ENCODE data around the gene ASS1. TPM values are rescaled to one million over a fixed set of nuclear protein-coding genes. Genes with fewer than 3 reads are reported as not detected.

The ASS1 gene
- total and polyA plus RNA-seq, 2 of the 13 experiments (the other 11 are each of a cell fraction or from before 2014, with no cell fraction given) = 77.6 to 122 TPM

DNA sequence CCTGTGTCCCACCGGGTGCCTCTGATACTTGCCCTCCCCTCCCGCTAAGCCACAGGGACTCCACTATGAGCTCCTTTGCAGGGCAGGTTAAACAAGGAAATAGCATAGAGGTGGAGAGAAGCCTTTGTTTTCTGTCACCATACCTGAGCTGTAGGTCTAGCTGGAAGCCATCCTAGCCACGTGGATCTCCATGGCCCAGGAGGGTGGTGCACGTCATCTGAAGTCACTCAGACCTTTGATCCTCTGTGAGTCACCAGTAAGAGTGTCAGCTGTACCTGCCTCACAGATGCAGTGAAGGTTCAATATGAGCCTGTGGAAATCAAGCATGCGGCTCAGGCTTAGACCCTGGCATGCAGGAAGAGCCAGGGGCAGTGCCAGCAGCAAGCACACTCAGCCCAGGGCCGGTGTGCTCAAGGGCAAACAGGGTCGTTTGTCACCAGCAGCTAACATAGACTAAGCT, 55.1 kb downstream of the ASS1 start (continued):
- TF ChIP-seq, protein P1, sequence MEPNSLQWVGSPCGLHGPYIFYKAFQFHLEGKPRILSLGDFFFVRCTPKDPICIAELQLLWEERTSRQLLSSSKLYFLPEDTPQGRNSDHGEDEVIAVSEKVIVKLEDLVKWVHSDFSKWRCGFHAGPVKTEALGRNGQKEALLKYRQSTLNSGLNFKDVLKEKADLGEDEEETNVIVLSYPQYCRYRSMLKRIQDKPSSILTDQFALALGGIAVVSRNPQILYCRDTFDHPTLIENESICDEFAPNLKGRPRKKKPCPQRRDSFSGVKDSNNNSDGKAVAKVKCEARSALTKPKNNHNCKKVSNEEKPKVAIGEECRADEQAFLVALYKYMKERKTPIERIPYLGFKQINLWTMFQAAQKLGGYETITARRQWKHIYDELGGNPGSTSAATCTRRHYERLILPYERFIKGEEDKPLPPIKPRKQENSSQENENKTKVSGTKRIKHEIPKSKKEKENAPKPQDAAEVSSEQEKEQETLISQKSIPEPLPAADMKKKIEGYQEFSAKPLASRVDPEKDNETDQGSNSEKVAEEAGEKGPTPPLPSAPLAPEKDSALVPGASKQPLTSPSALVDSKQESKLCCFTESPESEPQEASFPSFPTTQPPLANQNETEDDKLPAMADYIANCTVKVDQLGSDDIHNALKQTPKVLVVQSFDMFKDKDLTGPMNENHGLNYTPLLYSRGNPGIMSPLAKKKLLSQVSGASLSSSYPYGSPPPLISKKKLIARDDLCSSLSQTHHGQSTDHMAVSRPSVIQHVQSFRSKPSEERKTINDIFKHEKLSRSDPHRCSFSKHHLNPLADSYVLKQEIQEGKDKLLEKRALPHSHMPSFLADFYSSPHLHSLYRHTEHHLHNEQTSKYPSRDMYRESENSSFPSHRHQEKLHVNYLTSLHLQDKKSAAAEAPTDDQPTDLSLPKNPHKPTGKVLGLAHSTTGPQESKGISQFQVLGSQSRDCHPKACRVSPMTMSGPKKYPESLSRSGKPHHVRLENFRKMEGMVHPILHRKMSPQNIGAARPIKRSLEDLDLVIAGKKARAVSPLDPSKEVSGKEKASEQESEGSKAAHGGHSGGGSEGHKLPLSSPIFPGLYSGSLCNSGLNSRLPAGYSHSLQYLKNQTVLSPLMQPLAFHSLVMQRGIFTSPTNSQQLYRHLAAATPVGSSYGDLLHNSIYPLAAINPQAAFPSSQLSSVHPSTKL (CRISPR knock-in tag; IDR thresholded peaks at IDR 0.05) = peak; percentile 89
- TF ChIP-seq, protein P2, sequence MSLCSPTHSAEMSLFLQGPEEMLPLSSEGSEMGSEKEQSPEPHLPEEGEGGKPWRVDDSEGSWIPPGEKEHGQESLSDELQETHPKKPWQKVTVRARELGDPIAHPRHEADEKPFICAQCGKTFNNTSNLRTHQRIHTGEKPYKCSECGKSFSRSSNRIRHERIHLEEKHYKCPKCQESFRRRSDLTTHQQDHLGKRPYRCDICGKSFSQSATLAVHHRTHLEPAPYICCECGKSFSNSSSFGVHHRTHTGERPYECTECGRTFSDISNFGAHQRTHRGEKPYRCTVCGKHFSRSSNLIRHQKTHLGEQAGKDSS (CRISPR knock-in tag; IDR thresholded peaks at IDR 0.05; ENCODE audit: borderline replicate concordance, low read depth) = peak; percentile 80
- TF ChIP-seq FOSL1 (CRISPR knock-in tag; IDR thresholded peaks at IDR 0.05; ENCODE audit: borderline replicate concordance) (peak; percentile 85), HOXA3 (CRISPR knock-in tag; IDR thresholded peaks at IDR 0.05) (peak; percentile 89), ZNF143 (CRISPR knock-in tag; IDR thresholded peaks at IDR 0.05) (no peak), ZNF367 (CRISPR knock-in tag; IDR thresholded peaks at IDR 0.05; ENCODE audit: borderline replicate concordance) (no peak), ZNF674 (CRISPR knock-in tag; IDR thresholded peaks at IDR 0.05; ENCODE audit: low read depth) (no peak), NR3C1 (CRISPR knock-in tag; IDR thresholded peaks at IDR 0.05) (no peak), FOXK2 (IDR thresholded peaks at IDR 0.05) (no peak; the same call in 1 of the 2 replicates), ATRX (CRISPR knock-in tag; IDR thresholded peaks at IDR 0.05; ENCODE audit: borderline replicate concordance) (no peak), ZNF672 (CRISPR knock-in tag; IDR thresholded peaks at IDR 0.05) (no peak), ZNF557 (CRISPR knock-in tag; IDR thresholded peaks at IDR 0.05) (no peak), IRF2 (CRISPR knock-in tag; IDR thresholded peaks at IDR 0.05) (peak; percentile 81; the same call in 1 of the 2 replicates), ZNF780A (CRISPR knock-in tag; IDR thresholded peaks at IDR 0.05) (no peak), FOXC1 (CRISPR knock-in tag; IDR thresholded peaks at IDR 0.05; ENCODE audit: borderline replicate concordance) (no peak), ZNF207 (IDR thresholded peaks at IDR 0.05; ENCODE audit: borderline replicate concordance) (no peak)
- TF ChIP-seq, protein P3, sequence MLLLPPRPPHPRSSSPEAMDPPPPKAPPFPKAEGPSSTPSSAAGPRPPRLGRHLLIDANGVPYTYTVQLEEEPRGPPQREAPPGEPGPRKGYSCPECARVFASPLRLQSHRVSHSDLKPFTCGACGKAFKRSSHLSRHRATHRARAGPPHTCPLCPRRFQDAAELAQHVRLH (CRISPR knock-in tag; IDR thresholded peaks at IDR 0.05; ENCODE audit: borderline replicate concordance, low read depth) = peak; percentile 62; the same call in 1 of the 2 replicates
- TF ChIP-seq, protein P4, sequence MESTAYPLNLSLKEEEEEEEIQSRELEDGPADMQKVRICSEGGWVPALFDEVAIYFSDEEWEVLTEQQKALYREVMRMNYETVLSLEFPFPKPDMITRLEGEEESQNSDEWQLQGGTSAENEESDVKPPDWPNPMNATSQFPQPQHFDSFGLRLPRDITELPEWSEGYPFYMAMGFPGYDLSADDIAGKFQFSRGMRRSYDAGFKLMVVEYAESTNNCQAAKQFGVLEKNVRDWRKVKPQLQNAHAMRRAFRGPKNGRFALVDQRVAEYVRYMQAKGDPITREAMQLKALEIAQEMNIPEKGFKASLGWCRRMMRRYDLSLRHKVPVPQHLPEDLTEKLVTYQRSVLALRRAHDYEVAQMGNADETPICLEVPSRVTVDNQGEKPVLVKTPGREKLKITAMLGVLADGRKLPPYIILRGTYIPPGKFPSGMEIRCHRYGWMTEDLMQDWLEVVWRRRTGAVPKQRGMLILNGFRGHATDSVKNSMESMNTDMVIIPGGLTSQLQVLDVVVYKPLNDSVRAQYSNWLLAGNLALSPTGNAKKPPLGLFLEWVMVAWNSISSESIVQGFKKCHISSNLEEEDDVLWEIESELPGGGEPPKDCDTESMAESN (CRISPR knock-in tag; conservative IDR thresholded peaks at IDR 0.05) = peak; percentile 64; the same call in 1 of the 2 replicates
- TF ChIP-seq, protein P5, sequence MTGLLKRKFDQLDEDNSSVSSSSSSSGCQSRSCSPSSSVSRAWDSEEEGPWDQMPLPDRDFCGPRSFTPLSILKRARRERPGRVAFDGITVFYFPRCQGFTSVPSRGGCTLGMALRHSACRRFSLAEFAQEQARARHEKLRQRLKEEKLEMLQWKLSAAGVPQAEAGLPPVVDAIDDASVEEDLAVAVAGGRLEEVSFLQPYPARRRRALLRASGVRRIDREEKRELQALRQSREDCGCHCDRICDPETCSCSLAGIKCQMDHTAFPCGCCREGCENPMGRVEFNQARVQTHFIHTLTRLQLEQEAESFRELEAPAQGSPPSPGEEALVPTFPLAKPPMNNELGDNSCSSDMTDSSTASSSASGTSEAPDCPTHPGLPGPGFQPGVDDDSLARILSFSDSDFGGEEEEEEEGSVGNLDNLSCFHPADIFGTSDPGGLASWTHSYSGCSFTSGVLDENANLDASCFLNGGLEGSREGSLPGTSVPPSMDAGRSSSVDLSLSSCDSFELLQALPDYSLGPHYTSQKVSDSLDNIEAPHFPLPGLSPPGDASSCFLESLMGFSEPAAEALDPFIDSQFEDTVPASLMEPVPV (CRISPR knock-in tag; IDR thresholded peaks at IDR 0.05) = peak; percentile 4; the same call in 1 of the 2 replicates
- TF ChIP-seq, protein P6, sequence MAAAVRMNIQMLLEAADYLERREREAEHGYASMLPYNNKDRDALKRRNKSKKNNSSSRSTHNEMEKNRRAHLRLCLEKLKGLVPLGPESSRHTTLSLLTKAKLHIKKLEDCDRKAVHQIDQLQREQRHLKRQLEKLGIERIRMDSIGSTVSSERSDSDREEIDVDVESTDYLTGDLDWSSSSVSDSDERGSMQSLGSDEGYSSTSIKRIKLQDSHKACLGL (CRISPR knock-in tag; IDR thresholded peaks at IDR 0.05) = peak; percentile 56

Measured in HepG2 (cell line).